ENCODE measurements around the gene MED12L.
A peak's percentile ranks its signal among the peaks of the same experiment; 100 is the strongest.

The MED12L gene

GRCh38 chr3:151086484-151087456 is 1.3 kb downstream of the MED12L start:
- peak; percentile 65 to 66 for DNase-seq (ENCODE audit: low read depth in 2 of 2)

GRCh38 chr3:151087648-151088047 is 2.2 kb downstream of the MED12L start:
- DNase-seq (ENCODE audit: low read depth in 2 of 2), result no peak

- DNase-seq (ENCODE audit: low read depth in 2 of 2), result no peak
Measured at GRCh38 chr3:151091685-151092345, 6.4 kb downstream of the MED12L start.

GRCh38 chr3:151093148-151093547 is 7.7 kb downstream of the MED12L start:
- DNase-seq (ENCODE audit: low read depth in 2 of 2), result no peak

GRCh38 chr3:151093905-151094304 is 8.4 kb downstream of the MED12L start:
- DNase-seq (ENCODE audit: low read depth in 2 of 2), result no peak

GRCh38 chr3:151096716-151097115 is 11.3 kb downstream of the MED12L start:
- DNase-seq (ENCODE audit: low read depth in 2 of 2), result no peak

GRCh38 chr3:151100076-151100475 is 14.6 kb downstream of the MED12L start:
- no peak for DNase-seq (ENCODE audit: low read depth in 2 of 2)

GRCh38 chr3:151101270-151101969 is 16.0 kb downstream of the MED12L start:
- no peak for DNase-seq (ENCODE audit: low read depth in 2 of 2)

- DNase-seq (ENCODE audit: low read depth in 2 of 2), result no peak
Measured at GRCh38 chr3:151106311-151106710, 20.8 kb downstream of the MED12L start.

- no peak for DNase-seq (ENCODE audit: low read depth in 2 of 2)
Measured at GRCh38 chr3:151107177-151107576, 21.7 kb downstream of the MED12L start.

- no peak for DNase-seq (ENCODE audit: low read depth in 2 of 2)
Measured at GRCh38 chr3:151107701-151108100, 22.2 kb downstream of the MED12L start.

GRCh38 chr3:151109286-151109800 is 23.9 kb downstream of the MED12L start:
- DNase-seq (ENCODE audit: low read depth in 2 of 2), result no peak

- no peak for DNase-seq (ENCODE audit: low read depth in 2 of 2)
Measured at GRCh38 chr3:151112731-151113130, 27.3 kb downstream of the MED12L start.

GRCh38 chr3:151113343-151113742 is 27.9 kb downstream of the MED12L start:
- no peak for DNase-seq (ENCODE audit: low read depth in 2 of 2)

GRCh38 chr3:151117047-151117446 is 31.6 kb downstream of the MED12L start:
- no peak for DNase-seq (ENCODE audit: low read depth in 2 of 2)

- DNase-seq (ENCODE audit: low read depth in 2 of 2), result no peak
Measured at GRCh38 chr3:151119188-151119587, 33.7 kb downstream of the MED12L start.

GRCh38 chr3:151120409-151120808 is 34.9 kb downstream of the MED12L start:
- DNase-seq (ENCODE audit: low read depth in 2 of 2), result no peak

GRCh38 chr3:151121016-151121415 is 35.6 kb downstream of the MED12L start:
- DNase-seq (ENCODE audit: low read depth in 2 of 2), result no peak

- DNase-seq (ENCODE audit: low read depth in 2 of 2), result no peak
Measured at GRCh38 chr3:151123827-151124226, 38.4 kb downstream of the MED12L start.

- DNase-seq (ENCODE audit: low read depth in 2 of 2), result no peak
Measured at GRCh38 chr3:151124476-151124875, 39.0 kb downstream of the MED12L start.

GRCh38 chr3:151130428-151130827 is 45.0 kb downstream of the MED12L start:
- no peak for DNase-seq (ENCODE audit: low read depth in 2 of 2)

- no peak for DNase-seq (ENCODE audit: low read depth in 2 of 2)
Measured at GRCh38 chr3:151133175-151133574, 47.7 kb downstream of the MED12L start.

Measured in fibroblast of skin of left biceps (primary cell).